ENCODE results near the gene SLC25A12.
"Not testable (repeated sequence)": the region's sequence is repeated elsewhere in the genome, so short reads cannot be mapped to it uniquely, and the experiment has no call there.

SLC25A12 gene

GRCh38 chr2:171893824-171894611 lies at the start of gene SLC25A12:
Gene SLC25A12, minus strand, starts transcription at chr2:171894244. Its CDS starts 30 bp downstream, at chr2:171894214.
- Histone ChIP-seq H3K4me3 (peak within 1 kb of the TSS; percentile 59 to 89 (median 77)), H3K27ac (peak within 1 kb of the TSS; percentile 60 to 97 (median 90))

- Histone ChIP-seq H3K4me3 (no peak overlapping the region), H3K27ac (no peak overlapping the region)
These were observed 47.3 kb upstream of the SLC25A12 start for GRCh38 chr2:171941316-171941699.

GRCh38 chr2:171939743-171940071 lies 45.7 kb upstream of the SLC25A12 start:
- no peak overlapping the region for H3K27ac ChIP-seq
- H3K4me3 ChIP-seq = no peak overlapping the region

GRCh38 chr2:171939058-171939742 lies 45.2 kb upstream of the SLC25A12 start:
- no peak overlapping the region for H3K4me3 ChIP-seq
- no peak overlapping the region for H3K27ac ChIP-seq

- Histone ChIP-seq H3K27ac (no peak overlapping the region), H3K4me3 (no peak overlapping the region)
These were observed 36.3 kb upstream of the SLC25A12 start for GRCh38 chr2:171930385-171930784.

GRCh38 chr2:171924170-171924942 lies 30.3 kb upstream of the SLC25A12 start:
- Histone ChIP-seq H3K27ac (peak overlapping the region in 2 of 21 experiments; percentile 97), H3K4me3 (no peak overlapping the region)

GRCh38 chr2:171923206-171923605 lies 29.2 kb upstream of the SLC25A12 start:
- H3K4me3 ChIP-seq = peak overlapping the region; percentile 66 to 97 (median 77)
- H3K27ac ChIP-seq = peak overlapping the region in 18 of 21 experiments; percentile 59 to 99 (median 94)

- H3K4me3 ChIP-seq = peak within 1 kb of the TSS; percentile 66 to 97 (median 77)
- H3K27ac ChIP-seq = peak within 1 kb of the TSS; percentile 48 to 99 (median 93)
These were observed 28.4 kb upstream of the SLC25A12 start, which contains the start of gene HAT1 for GRCh38 chr2:171922230-171923022. Gene HAT1, plus strand, starts transcription at chr2:171922461. Its CDS starts 40 bp downstream, at chr2:171922501.

GRCh38 chr2:171921970-171922229 lies 27.9 kb upstream of the SLC25A12 start:
- H3K4me3 ChIP-seq = peak overlapping the region; percentile 66 to 97 (median 77)
- peak overlapping the region in 19 of 21 experiments; percentile 67 to 99 (median 93) for H3K27ac ChIP-seq

GRCh38 chr2:171919453-171919852 lies 25.4 kb upstream of the SLC25A12 start:
- Histone ChIP-seq H3K4me3 (no peak overlapping the region), H3K27ac (no peak overlapping the region)

GRCh38 chr2:171913517-171913916 lies 19.5 kb upstream of the SLC25A12 start:
- Histone ChIP-seq H3K4me3 (no peak overlapping the region), H3K27ac (no peak overlapping the region)

GRCh38 chr2:171910494-171910893 lies 16.4 kb upstream of the SLC25A12 start:
- H3K27ac ChIP-seq = no peak overlapping the region
- H3K4me3 ChIP-seq = no peak overlapping the region

- Histone ChIP-seq H3K4me3 (no peak overlapping the region), H3K27ac (no peak overlapping the region)
These were observed 15.2 kb upstream of the SLC25A12 start for GRCh38 chr2:171909266-171909665.

- H3K4me3 ChIP-seq = no peak overlapping the region
- H3K27ac ChIP-seq = no peak overlapping the region
These were observed 14.2 kb upstream of the SLC25A12 start for GRCh38 chr2:171908235-171908634.

GRCh38 chr2:171902840-171903420 lies 8.9 kb upstream of the SLC25A12 start:
- no peak overlapping the region for H3K4me3 ChIP-seq
- H3K27ac ChIP-seq = no peak overlapping the region

GRCh38 chr2:171899623-171900282 lies 5.7 kb upstream of the SLC25A12 start:
- not testable (repeated sequence) for H3K4me3 ChIP-seq, H3K27ac ChIP-seq

GRCh38 chr2:171895786-171896185 lies 1.7 kb upstream of the SLC25A12 start:
- no peak overlapping the region for H3K4me3 ChIP-seq
- no peak overlapping the region for H3K27ac ChIP-seq

GRCh38 chr2:171894612-171894947 lies 536 bp upstream of the SLC25A12 start:
- Histone ChIP-seq H3K27ac (peak overlapping the region; percentile 60 to 97 (median 90)), H3K4me3 (peak overlapping the region; percentile 59 to 89 (median 77))
